Activated naive CD8-positive, alpha-beta T cell treated with anti-CD3 and anti-CD28 coated beads for 36 hours (primary cell): Measurements from ENCODE around the gene GPC1. TPM values are rescaled to one million over a fixed set of nuclear protein-coding genes. Genes with fewer than 3 reads are reported as not detected.

ENCODE experiments used
- DNase-seq: peaks from one replicate; pipeline ENCODE4 v3.0.0; 2021
- H3K27ac Mint-ChIP-seq: one replicate; pipeline ENCODE4 v1.8.0; 2022; ENCODE audit warnings: mild to moderate bottlenecking, moderate library complexity, mixed read lengths
- H3K27me3 Mint-ChIP-seq: one replicate; pipeline ENCODE4 v1.8.0; 2022; ENCODE audit warnings: mild to moderate bottlenecking, mixed read lengths
- H3K36me3 Mint-ChIP-seq: one replicate; pipeline ENCODE4 v1.8.0; 2021; ENCODE audit warnings: mild to moderate bottlenecking, mixed read lengths
- H3K4me1 Mint-ChIP-seq: one replicate; pipeline ENCODE4 v1.8.0; 2021; ENCODE audit warnings: mixed read lengths
- H3K4me3 Mint-ChIP-seq: one replicate; pipeline ENCODE4 v1.8.0; 2022; ENCODE audit warnings: mild to moderate bottlenecking, moderate library complexity, mixed read lengths
- H3K9me3 Mint-ChIP-seq: one replicate; pipeline ENCODE4 v1.8.0; 2022; ENCODE audit warnings: mixed read lengths
- total RNA-seq, 2 experiments: library from RNA; stranded (reverse); gene quantifications; one replicate each; pipeline ENCODE4 v1.2.3, GENCODE V29; 2021

GPC1 gene
- total RNA-seq, 2 experiments from 2014 or later = 0.64 to 1.3 TPM

DNA sequence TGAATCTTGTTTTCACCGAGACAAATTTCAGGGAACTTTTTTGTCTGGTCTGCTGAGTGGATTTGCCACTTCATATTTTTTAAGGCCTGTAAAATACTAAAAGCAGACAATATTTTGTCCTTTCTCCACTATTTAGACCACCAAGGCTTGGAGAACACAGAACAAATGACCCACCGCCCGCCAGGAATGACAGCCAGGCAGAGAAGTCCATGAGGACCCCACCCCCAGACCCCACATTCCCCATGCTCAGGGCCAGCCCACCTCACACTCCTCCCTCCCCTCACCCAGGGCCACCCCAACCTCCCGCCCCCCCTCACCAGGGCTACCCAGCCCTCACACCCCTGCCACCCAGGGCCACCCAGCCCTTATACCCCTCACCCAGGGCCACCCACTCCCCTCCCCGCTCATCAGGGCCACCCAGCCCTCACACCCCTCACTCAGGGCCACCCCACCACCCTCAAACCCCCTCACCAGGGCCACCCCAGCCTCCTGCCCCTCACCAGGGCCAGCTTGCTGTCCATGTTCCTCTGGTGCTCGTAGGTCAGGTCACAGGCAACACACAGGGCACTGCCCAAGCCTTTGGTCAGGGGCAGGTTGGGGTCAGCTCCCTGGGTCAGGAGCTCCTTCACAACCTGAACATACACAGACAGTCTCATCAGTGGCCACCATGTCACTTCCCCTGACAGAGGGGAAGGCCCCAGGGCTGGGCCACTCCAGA, 71.8 kb downstream of the GPC1 start:
- Mint-ChIP-seq H3K4me3 (no peak overlapping the region), H3K4me1 (no peaks in the 10 kb centered on the region), H3K36me3 (peaks cover 8% of the 10 kb centered on the region), H3K27ac (no peak overlapping the region), H3K9me3 (no peaks in the 10 kb centered on the region), H3K27me3 (no peaks in the 10 kb centered on the region)
- no peak for DNase-seq

GRCh38 chr2:240507778-240508251, 72.4 kb downstream of the GPC1 start:
- no peak overlapping the region for H3K4me3 Mint-ChIP-seq
- no peak for DNase-seq
- H3K9me3 Mint-ChIP-seq = no peaks in the 10 kb centered on the region
- no peaks in the 10 kb centered on the region for H3K4me1 Mint-ChIP-seq
- no peak overlapping the region for H3K27ac Mint-ChIP-seq
- H3K36me3 Mint-ChIP-seq = peaks cover 8% of the 10 kb centered on the region
- H3K27me3 Mint-ChIP-seq = no peaks in the 10 kb centered on the region

- H3K36me3 Mint-ChIP-seq = peaks cover 8% of the 10 kb centered on the region
- H3K9me3 Mint-ChIP-seq = no peaks in the 10 kb centered on the region
- peaks cover 4% of the 10 kb centered on the region for H3K4me1 Mint-ChIP-seq
- H3K4me3 Mint-ChIP-seq = no peak overlapping the region
- H3K27ac Mint-ChIP-seq = no peak overlapping the region
- DNase-seq = no peak
- H3K27me3 Mint-ChIP-seq = no peaks in the 10 kb centered on the region
Measured at GRCh38 chr2:240508832-240509545, 73.5 kb downstream of the GPC1 start.

DNA sequence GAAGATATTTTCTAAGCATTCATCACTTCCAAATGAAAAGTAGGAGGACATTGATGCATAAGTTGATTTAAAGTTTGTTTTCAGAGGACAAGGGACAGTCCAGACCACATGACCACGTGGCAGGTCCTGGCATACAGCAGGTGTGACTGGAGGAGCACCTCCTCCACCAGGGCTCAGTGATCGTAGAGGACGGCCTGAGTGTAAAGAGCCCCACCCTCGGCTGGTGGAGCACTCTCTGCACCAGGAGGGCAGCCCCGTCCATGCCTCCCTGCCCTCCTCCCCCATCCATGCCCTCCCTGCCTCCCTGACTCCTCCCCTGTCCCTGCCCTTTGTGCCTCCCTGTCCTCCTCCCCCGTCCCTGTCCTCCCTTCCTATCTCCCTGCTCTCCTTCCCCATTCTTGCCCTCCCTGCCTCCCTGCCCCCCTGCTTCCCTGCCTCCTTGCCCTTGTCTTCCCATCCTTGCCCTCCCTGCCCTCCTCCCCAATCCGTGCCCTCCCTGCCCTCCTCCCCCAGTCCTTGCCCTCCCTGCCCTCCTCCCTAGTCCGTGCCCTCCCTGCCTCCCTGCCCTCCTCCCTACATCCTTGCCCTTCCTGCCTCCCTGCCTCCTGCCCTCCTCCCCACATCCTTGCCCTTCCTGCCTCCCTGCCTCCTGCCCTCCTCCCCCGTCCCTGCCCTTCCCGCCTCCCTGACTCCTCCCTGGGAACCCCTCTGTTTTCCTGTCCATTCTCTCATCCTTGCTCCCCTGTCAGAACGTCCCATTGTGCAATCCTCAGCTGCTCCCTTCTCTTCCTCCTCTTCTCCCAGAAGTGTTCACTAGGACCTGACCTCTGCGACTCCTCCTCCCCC, 74.4 kb downstream of the GPC1 start:
- Mint-ChIP-seq H3K27me3 (no peaks in the 10 kb centered on the region), H3K4me1 (peaks cover 10% of the 10 kb centered on the region), H3K27ac (no peak overlapping the region), H3K4me3 (no peak overlapping the region), H3K9me3 (no peaks in the 10 kb centered on the region), H3K36me3 (peaks cover 7% of the 10 kb centered on the region)
- DNase-seq = no peak

DNA sequence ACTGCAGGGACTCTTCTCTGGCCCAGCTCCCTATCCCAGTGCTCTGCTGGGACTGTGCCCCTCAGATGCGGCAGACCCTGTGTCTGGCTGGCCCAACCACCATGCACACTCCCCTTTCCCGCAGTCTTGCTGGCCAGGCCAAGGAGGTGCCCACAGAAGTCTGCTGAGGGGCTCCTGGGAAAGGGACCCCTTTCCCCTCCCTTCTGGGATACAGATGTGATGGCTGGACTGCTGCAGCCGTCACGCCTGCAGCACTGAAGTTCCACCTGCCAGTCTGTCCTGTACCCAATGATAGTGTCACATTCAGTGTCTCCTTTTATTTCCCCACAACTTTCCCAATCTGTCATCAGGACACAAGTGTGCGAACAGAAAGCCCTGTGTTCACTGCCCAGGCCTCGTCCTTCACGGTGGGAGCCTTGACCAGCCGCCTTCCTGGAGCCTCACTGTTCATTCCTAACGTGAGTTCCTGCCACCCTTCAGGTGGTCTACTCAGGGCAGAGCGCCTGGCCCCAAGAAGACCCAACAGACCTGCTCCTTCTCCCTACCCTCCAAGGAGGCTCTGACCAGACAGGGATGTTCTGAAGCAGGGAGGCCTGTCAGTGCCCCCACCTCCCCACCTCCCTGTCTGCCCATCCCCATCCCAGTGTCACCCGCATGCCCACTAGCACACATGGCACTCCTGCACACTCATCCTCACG, 75.2 kb downstream of the GPC1 start:
- no peak for DNase-seq
- peaks cover 10% of the 10 kb centered on the region for H3K4me1 Mint-ChIP-seq

DNA sequence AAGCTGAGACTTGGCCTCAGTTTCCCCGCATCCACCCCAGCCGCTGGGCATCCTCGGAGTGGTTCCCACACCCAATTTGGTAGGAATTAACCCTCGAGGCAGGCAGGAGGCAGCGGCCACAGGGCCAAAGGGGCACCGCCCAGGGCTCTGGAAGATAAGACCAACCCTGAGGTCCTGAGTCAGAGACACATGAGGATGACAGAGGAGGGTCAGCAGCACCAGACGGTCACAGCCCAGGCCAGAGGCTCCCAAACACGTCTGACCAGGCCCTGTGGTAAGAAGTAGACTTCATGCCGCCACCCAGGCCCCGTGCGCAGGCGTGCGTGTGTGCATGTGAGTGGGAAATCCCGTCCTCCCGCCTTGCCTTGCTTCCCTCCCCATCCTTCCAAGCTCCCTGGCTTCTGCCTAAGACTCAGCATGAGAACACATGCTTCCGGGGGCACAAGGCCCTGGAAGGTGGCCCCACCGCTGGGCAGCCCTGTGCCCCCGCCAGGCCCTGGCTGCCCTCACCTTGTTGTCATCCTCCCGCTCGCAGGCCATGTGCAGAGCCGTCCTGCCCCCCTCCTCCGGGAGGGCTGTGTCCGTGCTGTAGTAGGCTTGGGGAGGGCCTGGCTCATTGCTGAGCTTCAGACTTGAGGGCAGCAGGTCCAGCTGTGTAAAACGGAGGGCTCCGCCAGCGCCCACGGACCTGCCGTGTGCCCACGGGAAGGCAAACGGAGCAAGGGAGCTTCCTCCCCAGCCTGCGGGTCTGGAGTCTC, 76.1 kb downstream of the GPC1 start:
- Mint-ChIP-seq H3K27ac (no peak overlapping the region), H3K27me3 (no peaks in the 10 kb centered on the region), H3K4me1 (peaks cover 10% of the 10 kb centered on the region), H3K9me3 (no peaks in the 10 kb centered on the region), H3K36me3 (peaks cover 7% of the 10 kb centered on the region), H3K4me3 (no peak overlapping the region)
- DNase-seq = no peak

More for the DNA sequence above, 75.2 kb downstream of the GPC1 start:
- Mint-ChIP-seq H3K27me3 (no peaks in the 10 kb centered on the region), H3K4me3 (no peak overlapping the region), H3K9me3 (no peaks in the 10 kb centered on the region), H3K36me3 (peaks cover 6% of the 10 kb centered on the region), H3K27ac (no peak overlapping the region)

GRCh38 chr2:240512109-240512485, 76.6 kb downstream of the GPC1 start:
- Mint-ChIP-seq H3K4me1 (peaks cover 10% of the 10 kb centered on the region), H3K36me3 (peaks cover 8% of the 10 kb centered on the region), H3K27ac (no peak overlapping the region), H3K27me3 (no peaks in the 10 kb centered on the region), H3K4me3 (no peak overlapping the region), H3K9me3 (no peaks in the 10 kb centered on the region)
- no peak for DNase-seq

DNA sequence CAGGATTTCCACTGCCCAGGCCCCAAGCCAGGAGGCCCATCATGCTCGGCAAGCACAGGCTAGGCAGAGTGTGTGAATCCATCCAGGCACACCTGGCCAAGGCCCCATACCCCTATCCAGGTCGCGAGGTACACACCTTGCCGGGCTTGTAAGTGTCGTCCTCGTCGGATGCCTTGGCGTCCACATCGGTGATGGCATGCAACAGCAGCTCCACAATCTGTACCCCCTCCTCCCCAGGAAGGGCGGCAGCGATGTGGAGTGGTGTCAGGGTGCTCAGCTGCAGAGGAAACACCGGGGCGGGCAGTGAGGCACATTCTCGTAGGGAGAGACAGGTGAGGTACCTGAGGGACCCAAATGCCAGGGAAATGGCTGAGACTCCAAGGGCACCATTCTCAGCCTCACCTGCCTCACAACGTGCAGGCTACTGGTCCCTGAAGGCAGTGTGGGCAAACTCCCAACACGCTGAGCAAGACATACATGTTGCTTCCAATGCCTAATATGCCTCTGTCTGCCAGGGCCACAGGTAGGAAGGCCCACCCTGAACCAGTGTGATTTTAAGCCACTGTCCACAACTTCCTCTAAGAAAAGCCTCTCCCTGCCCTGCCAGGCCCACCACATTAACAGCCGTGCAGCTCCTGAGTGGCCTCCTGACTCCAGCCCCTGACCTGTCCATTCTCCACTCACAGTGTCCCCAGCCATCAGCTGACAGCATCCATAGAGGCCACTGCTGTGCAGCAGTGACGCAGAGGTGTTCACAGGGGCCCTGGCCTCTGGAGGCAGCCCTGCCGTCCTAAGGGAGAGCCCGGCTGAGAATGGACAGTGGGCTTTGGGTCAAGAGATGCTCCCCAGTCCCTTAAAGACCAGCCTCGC, 77.4 kb downstream of the GPC1 start:
- H3K36me3 Mint-ChIP-seq = peaks cover 8% of the 10 kb centered on the region
- no peaks in the 10 kb centered on the region for H3K9me3 Mint-ChIP-seq
- no peak overlapping the region for H3K27ac Mint-ChIP-seq
- no peaks in the 10 kb centered on the region for H3K27me3 Mint-ChIP-seq
- H3K4me1 Mint-ChIP-seq = peaks cover 10% of the 10 kb centered on the region
- H3K4me3 Mint-ChIP-seq = no peak overlapping the region
- DNase-seq = no peak

DNA sequence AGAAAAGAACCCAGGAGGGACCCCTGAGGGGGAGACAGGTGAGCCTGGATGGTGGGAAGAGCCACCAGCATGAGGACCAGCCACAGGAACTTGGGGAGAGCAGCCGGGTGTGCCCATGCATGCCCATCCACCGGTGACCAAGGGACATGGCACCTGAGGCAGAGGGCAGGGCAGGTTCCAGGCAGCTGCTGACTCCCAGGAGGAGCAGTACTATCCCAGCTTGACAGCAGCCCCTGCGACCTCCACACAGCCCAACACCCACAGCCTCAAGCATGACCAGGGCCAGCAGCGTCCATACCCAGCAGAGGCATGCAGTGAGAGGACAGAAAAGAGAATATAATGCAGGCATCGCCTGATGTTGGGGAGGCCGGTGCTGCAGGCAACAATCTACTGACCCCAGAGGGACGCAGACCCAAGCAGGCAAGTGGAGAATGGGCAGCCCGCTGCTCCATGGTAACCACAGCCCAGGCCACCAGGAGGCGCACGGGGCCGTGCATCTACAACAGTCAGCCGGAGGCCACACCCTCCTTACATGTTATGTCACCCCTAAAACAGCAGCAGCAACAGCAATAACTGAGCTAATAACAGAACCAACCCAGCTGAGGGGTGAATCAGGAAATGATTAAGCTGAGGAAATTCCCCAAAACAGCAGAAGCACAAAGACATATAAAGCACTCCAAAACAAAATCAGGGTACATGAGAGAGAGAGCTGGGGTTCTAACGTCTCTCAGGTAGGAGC, 78.3 kb downstream of the GPC1 start:
- H3K27ac Mint-ChIP-seq = peak overlapping the region; percentile 71
- H3K27me3 Mint-ChIP-seq = no peaks in the 10 kb centered on the region
- H3K4me3 Mint-ChIP-seq = no peak overlapping the region
- H3K9me3 Mint-ChIP-seq = no peaks in the 10 kb centered on the region
- H3K36me3 Mint-ChIP-seq = peaks cover 7% of the 10 kb centered on the region
- peaks cover 10% of the 10 kb centered on the region for H3K4me1 Mint-ChIP-seq
- peak; percentile 84 for DNase-seq

DNA sequence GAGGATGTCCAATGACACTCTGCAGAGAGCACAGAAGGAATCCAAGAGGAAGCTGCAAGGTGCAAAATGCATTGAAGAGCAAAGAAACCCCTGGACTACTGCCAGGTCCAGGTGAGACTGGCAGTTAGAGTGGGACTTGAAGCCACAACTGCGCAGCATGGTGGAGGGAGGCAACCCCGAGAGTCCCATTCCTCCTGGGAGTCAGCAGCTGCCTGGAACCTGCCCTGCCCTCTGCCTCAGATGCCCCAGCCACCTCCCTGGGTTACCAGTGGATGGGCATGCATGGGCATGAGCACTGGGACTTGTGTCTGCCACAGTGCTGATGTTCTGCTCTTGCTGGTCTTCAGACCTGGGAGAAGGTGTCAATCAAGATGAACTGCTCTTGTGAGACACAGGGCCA, 79.2 kb downstream of the GPC1 start:
- H3K9me3 Mint-ChIP-seq = no peaks in the 10 kb centered on the region
- no peak for DNase-seq
- H3K4me1 Mint-ChIP-seq = peaks cover 10% of the 10 kb centered on the region
- H3K27ac Mint-ChIP-seq = no peak overlapping the region
- H3K4me3 Mint-ChIP-seq = no peak overlapping the region
- peaks cover 6% of the 10 kb centered on the region for H3K36me3 Mint-ChIP-seq
- H3K27me3 Mint-ChIP-seq = no peaks in the 10 kb centered on the region

- H3K27ac Mint-ChIP-seq = no peak overlapping the region
- no peak overlapping the region for H3K4me3 Mint-ChIP-seq
- no peak for DNase-seq
- H3K9me3 Mint-ChIP-seq = peaks cover 1% of the 10 kb centered on the region
- H3K36me3 Mint-ChIP-seq = peaks cover 17% of the 10 kb centered on the region
- H3K27me3 Mint-ChIP-seq = no peaks in the 10 kb centered on the region
- H3K4me1 Mint-ChIP-seq = peaks cover 14% of the 10 kb centered on the region
Measured at GRCh38 chr2:240517342-240517741, 81.9 kb downstream of the GPC1 start.
